Activated T-cell treated with anti-CD3 and anti-CD28 coated beads, Interleukin-2, amount 50 U/mL, for 24 hours (primary cell): ENCODE data around the gene RPL18.

ENCODE experiments used
- DNase-seq: peaks from one replicate; pipeline ENCODE4 v3.0.0-alpha.2; 2020
- H3K27ac Mint-ChIP-seq: 2 replicates; pipeline ENCODE4 v1.8.0; 2020; ENCODE audit warnings: mild to moderate bottlenecking, mixed read lengths
- H3K27me3 Mint-ChIP-seq: 2 replicates; pipeline ENCODE4 v1.8.0; 2020; ENCODE audit warnings: mixed read lengths
- H3K36me3 Mint-ChIP-seq: 2 replicates; pipeline ENCODE4 v1.8.0; 2020; ENCODE audit warnings: low read depth, mixed read lengths
- H3K4me1 Mint-ChIP-seq: 2 replicates; pipeline ENCODE4 v1.8.0; 2020; ENCODE audit warnings: low read depth, mixed read lengths
- H3K4me3 Mint-ChIP-seq: 2 replicates; pipeline ENCODE4 v1.8.0; 2020; ENCODE audit warnings: mild to moderate bottlenecking, moderate library complexity, mixed read lengths
- H3K9me3 Mint-ChIP-seq: 2 replicates; pipeline ENCODE4 v1.8.0; 2020; ENCODE audit warnings: mixed read lengths

Gene RPL18

GRCh38 chr19:48615231-48616040 lies 3.5 kb downstream of the RPL18 start:
- no peaks in the 10 kb centered on the region for H3K27me3 Mint-ChIP-seq
- peak overlapping the region; percentile 99 for H3K27ac Mint-ChIP-seq
- H3K4me1 Mint-ChIP-seq, result peaks cover 29% of the 10 kb centered on the region
- peaks cover 75% of the 10 kb centered on the region for H3K36me3 Mint-ChIP-seq
- peak overlapping the region; percentile 98 for H3K4me3 Mint-ChIP-seq
- H3K9me3 Mint-ChIP-seq, result no peaks in the 10 kb centered on the region
- DNase-seq, result no peak

GRCh38 chr19:48614436-48615230 lies 4.3 kb downstream of the RPL18 start, which contains the start of gene FAM83E:
Gene FAM83E, minus strand, starts transcription at chr19:48615076. Its CDS starts 1,704 bp downstream, at chr19:48613372.
- Mint-ChIP-seq H3K27me3 (no peaks in the 10 kb centered on the region), H3K4me1 (peaks cover 22% of the 10 kb centered on the region), H3K4me3 (peak within 1 kb of the TSS; percentile 98), H3K9me3 (no peaks in the 10 kb centered on the region), H3K27ac (peak within 1 kb of the TSS; percentile 99), H3K36me3 (peaks cover 67% of the 10 kb centered on the region)
- peak; percentile 60 for DNase-seq

GRCh38 chr19:48613852-48614435 lies 5.0 kb downstream of the RPL18 start:
- Mint-ChIP-seq H3K27me3 (no peaks in the 10 kb centered on the region), H3K4me1 (peaks cover 20% of the 10 kb centered on the region), H3K27ac (peak overlapping the region; percentile 85), H3K4me3 (peak overlapping the region; percentile 28), H3K9me3 (no peaks in the 10 kb centered on the region), H3K36me3 (peaks cover 61% of the 10 kb centered on the region)
- DNase-seq, result peak; percentile 61

- Mint-ChIP-seq H3K27ac (peak overlapping the region; percentile 85), H3K36me3 (peaks cover 54% of the 10 kb centered on the region), H3K27me3 (no peaks in the 10 kb centered on the region), H3K4me1 (peaks cover 23% of the 10 kb centered on the region), H3K9me3 (no peaks in the 10 kb centered on the region), H3K4me3 (no peak overlapping the region)
- DNase-seq, result no peak
These were observed 5.7 kb downstream of the RPL18 start for GRCh38 chr19:48613024-48613851.

GRCh38 chr19:48611872-48612271 lies 7.1 kb downstream of the RPL18 start:
- Mint-ChIP-seq H3K9me3 (no peaks in the 10 kb centered on the region), H3K4me3 (no peak overlapping the region), H3K36me3 (peaks cover 40% of the 10 kb centered on the region)

GRCh38 chr19:48609571-48610108 lies 9.3 kb downstream of the RPL18 start:
- H3K9me3 Mint-ChIP-seq, result no peaks in the 10 kb centered on the region
- H3K27ac Mint-ChIP-seq, result no peak overlapping the region
- H3K27me3 Mint-ChIP-seq, result no peaks in the 10 kb centered on the region
- no peak for DNase-seq
- peaks cover 4% of the 10 kb centered on the region for H3K4me1 Mint-ChIP-seq
- H3K36me3 Mint-ChIP-seq, result peaks cover 18% of the 10 kb centered on the region
- no peak overlapping the region for H3K4me3 Mint-ChIP-seq

More at GRCh38 chr19:48611872-48612271, 7.1 kb downstream of the RPL18 start:
- Mint-ChIP-seq H3K4me1 (peaks cover 19% of the 10 kb centered on the region), H3K27ac (peak overlapping the region; percentile 71), H3K27me3 (no peaks in the 10 kb centered on the region)
- no peak for DNase-seq

- Mint-ChIP-seq H3K36me3 (peaks cover 10% of the 10 kb centered on the region), H3K4me3 (no peak overlapping the region)
These were observed 10.1 kb downstream of the RPL18 start for GRCh38 chr19:48608798-48609263.

GRCh38 chr19:48607359-48607755 lies 11.6 kb downstream of the RPL18 start:
- peaks cover 4% of the 10 kb centered on the region for H3K4me1 Mint-ChIP-seq
- H3K27ac Mint-ChIP-seq, result no peak overlapping the region
- H3K9me3 Mint-ChIP-seq, result no peaks in the 10 kb centered on the region
- no peak overlapping the region for H3K4me3 Mint-ChIP-seq
- H3K36me3 Mint-ChIP-seq, result peaks cover 7% of the 10 kb centered on the region
- DNase-seq, result no peak
- no peaks in the 10 kb centered on the region for H3K27me3 Mint-ChIP-seq

More at GRCh38 chr19:48608798-48609263, 10.1 kb downstream of the RPL18 start:
- no peaks in the 10 kb centered on the region for H3K9me3 Mint-ChIP-seq
- H3K27me3 Mint-ChIP-seq, result no peaks in the 10 kb centered on the region
- peak overlapping the region; percentile 73 for H3K27ac Mint-ChIP-seq
- H3K4me1 Mint-ChIP-seq, result peaks cover 4% of the 10 kb centered on the region
- DNase-seq, result peak; percentile 64

- peaks cover 3% of the 10 kb centered on the region for H3K36me3 Mint-ChIP-seq
- H3K27me3 Mint-ChIP-seq, result no peaks in the 10 kb centered on the region
- H3K27ac Mint-ChIP-seq, result no peak within 1 kb of the TSS
These were observed 12.3 kb downstream of the RPL18 start, which contains the start of gene SPACA4 for GRCh38 chr19:48606463-48607358. Gene SPACA4, plus strand, starts transcription at chr19:48606742. Its CDS starts 237 bp downstream, at chr19:48606979.

GRCh38 chr19:48603850-48604249 lies 15.1 kb downstream of the RPL18 start:
- Mint-ChIP-seq H3K36me3 (peaks cover 3% of the 10 kb centered on the region), H3K27ac (no peak overlapping the region), H3K27me3 (no peaks in the 10 kb centered on the region), H3K4me3 (no peak overlapping the region), H3K9me3 (no peaks in the 10 kb centered on the region), H3K4me1 (peaks cover 3% of the 10 kb centered on the region)
- DNase-seq, result no peak

More at GRCh38 chr19:48606463-48607358, 12.3 kb downstream of the RPL18 start, which contains the start of gene SPACA4:
- Mint-ChIP-seq H3K9me3 (no peaks in the 10 kb centered on the region), H3K4me1 (peaks cover 4% of the 10 kb centered on the region), H3K4me3 (no peak within 1 kb of the TSS)
- DNase-seq, result no peak

GRCh38 chr19:48603449-48603848 lies 15.5 kb downstream of the RPL18 start:
- H3K9me3 Mint-ChIP-seq, result no peaks in the 10 kb centered on the region

GRCh38 chr19:48603001-48603400 lies 16.0 kb downstream of the RPL18 start:
- Mint-ChIP-seq H3K27me3 (no peaks in the 10 kb centered on the region), H3K27ac (no peak overlapping the region), H3K9me3 (no peaks in the 10 kb centered on the region), H3K4me1 (no peaks in the 10 kb centered on the region), H3K36me3 (peaks cover 3% of the 10 kb centered on the region), H3K4me3 (no peak overlapping the region)
- no peak for DNase-seq

More at GRCh38 chr19:48603449-48603848, 15.5 kb downstream of the RPL18 start:
- Mint-ChIP-seq H3K4me1 (no peaks in the 10 kb centered on the region), H3K27ac (no peak overlapping the region), H3K27me3 (no peaks in the 10 kb centered on the region), H3K36me3 (peaks cover 3% of the 10 kb centered on the region), H3K4me3 (no peak overlapping the region)
- DNase-seq, result no peak
